ENCODE measurements around the gene VWA7. TPM values are rescaled to one million over a fixed set of nuclear protein-coding genes. Genes with fewer than 3 reads are reported as not detected.
A peak's percentile ranks its signal among the peaks of the same experiment; 100 is the strongest.

Gene VWA7
- total RNA-seq, 1 donor from 2014 or later, result under 0.01 TPM

GRCh38 chr6:31778999-31779885, 2.1 kb upstream of the VWA7 start:
- FAIRE-seq (no peak), DNase-seq (ENCODE audit: low spot score in 2 of 2) (no peak)

DNA sequence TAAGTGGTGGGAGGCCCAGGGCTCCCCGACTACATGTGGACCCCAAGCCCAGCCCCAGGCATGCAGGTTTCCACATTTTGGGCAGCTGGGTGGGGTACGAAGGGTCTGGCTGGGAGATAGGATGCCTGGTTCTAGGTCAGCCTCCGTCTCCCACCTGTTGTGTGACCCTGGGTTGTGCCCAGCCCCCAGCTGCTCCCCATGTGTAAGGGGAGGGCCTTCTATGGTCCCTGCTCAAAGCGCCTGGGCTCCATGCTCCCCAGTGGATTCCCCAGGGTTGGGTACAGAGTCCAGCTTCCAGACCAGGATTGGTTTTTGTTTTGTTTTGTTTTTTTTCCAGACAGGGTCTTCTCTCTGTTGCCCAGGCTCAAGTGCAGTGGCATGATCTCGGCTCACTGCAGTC, 1.1 kb upstream of the VWA7 start:
- no peak for DNase-seq (ENCODE audit: low spot score in 2 of 2)
- no peak for FAIRE-seq

GRCh38 chr6:31777667-31778050, 531 bp upstream of the VWA7 start:
- DNase-seq (ENCODE audit: low spot score in 2 of 2), result no peak
- no peak for FAIRE-seq

DNA sequence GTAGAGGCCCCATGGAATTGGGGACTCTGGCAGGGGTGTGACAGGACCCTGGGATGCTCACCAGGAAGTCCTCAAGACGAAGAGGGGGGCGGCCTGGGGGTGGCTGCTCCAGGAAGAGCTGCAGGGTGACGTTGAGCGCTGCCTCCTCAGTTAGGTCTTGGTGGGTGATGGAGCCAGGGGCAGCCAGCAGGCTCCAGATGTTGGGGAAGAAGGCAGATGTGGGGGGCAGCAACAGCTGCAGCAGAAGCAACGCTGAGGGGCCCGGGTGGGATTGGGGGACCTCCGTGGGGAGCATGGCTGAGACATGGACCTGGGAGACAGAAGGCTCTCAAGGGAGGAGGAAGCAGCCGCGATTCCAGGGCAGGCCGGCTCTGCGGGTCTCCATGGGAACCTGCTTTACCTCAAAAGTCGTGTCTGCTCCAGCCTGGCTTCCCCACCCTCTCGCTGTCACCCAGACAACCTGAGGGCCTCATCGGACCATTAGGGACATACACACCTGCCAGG, 591 bp downstream of the VWA7 start:
- DNase-seq (ENCODE audit: low spot score in 2 of 2) (no peak), FAIRE-seq (no peak)

GRCh38 chr6:31775633-31776484, 1.3 kb downstream of the VWA7 start:
- no peak for FAIRE-seq

GRCh38 chr6:31775184-31775583, 1.9 kb downstream of the VWA7 start:
- DNase-seq (ENCODE audit: low spot score in 2 of 2) (no peak), FAIRE-seq (no peak)

More at GRCh38 chr6:31775633-31776484, 1.3 kb downstream of the VWA7 start:
- DNase-seq (ENCODE audit: low spot score in 2 of 2), result no peak

DNA sequence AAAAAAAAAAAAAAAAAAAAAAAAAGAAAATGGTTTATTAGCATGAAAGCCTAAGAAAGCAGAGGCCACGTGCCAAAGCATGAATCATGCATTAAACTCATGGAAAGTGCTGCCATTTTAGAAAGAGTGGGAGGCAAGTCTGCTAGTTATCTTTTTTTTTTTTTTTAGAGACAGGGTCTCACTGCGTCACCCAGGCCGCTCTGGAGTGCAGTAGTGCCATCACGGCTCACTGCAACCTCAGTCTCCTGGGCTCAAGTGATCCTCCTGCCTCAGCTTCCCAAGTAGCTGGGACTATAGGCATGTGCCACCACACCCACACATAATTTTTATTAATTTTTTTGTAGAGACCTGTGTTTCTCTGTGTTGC, 5.2 kb downstream of the VWA7 start:
- DNase-seq (ENCODE audit: low spot score in 2 of 2) (no peak), FAIRE-seq (no peak)

- FAIRE-seq, result no peak
- no peak for DNase-seq (ENCODE audit: low spot score in 2 of 2)
Observed at GRCh38 chr6:31770860-31771259, 6.3 kb downstream of the VWA7 start.

DNA sequence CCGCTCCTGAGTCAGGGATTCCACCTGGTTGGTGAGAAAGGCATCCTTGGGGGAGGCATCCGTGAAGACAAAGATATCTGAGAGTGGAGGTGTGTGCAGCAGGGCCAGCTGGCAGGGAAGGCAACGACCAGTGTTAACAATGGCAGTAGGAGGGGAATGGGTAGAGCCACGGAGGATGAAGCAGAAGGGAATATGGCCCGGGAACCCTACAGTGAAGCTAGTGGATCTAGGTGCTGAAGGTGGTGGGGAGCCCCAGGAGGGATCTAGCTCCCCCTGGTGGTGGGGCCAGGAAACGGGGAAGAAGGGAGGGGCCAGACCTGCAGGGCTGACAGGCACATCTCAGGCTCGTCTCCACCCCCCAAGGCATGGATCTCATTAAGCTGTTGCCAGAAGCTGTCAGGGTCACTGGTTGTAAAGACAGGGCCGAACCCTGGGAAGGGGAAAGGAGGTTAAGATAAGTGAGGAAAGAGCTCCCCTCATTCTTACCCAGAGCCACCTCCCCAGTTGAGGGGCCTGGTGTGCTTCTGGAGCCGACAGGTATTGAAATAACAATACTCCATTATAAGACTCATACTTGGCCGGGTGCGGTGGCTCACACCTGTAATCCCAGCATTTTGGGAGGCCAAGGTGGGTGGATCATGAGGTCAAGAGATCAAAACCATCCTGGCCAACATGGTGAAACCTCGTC, 7.3 kb downstream of the VWA7 start:
- no peak for FAIRE-seq
- peak in 1 of 2 donors; percentile 65 for DNase-seq (ENCODE audit: low spot score in 2 of 2)

DNA sequence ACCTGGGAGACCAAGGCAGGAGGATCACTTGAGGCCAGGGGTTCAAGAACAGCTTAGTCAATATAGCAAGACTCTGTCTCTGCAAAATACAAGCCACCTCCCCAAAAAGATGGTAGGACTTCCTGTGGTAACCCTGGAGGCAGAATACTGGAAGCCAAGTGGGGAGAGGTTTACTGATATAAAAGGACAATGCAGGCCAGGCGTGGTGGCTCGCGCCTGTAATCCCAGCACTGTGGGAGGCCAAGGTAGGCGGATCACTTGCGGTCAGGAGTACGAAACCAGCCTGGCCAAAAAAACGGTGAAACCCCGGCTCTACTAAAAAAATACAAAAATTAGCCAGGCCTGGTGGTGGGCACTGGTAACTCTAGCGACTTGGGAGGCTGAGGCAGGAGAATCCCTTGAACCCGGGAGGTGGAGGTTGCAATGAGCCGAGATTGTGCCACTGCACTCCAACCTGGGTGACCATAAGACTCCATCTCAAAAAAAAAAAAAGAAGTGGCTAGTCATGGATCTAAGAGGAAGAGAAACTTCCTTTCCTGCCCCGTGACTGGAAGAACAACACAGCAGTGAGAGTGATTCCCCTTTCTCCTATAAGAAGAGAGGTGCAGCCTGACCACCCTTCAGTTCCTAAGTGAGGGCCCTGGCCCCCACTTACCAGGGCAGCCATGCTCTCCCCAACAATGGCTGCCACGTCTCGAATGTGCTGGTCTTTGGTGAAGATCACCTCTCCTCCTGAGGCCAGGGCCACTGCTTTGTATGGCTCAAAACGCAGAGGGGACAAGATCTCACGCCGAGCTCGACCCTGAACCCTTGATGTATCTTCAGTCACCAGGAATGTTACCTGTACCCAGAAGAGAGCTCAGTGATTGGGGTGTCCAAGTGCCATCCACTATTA, 8.5 kb downstream of the VWA7 start:
- no peak for DNase-seq (ENCODE audit: low spot score in 2 of 2)
- no peak for FAIRE-seq

DNA sequence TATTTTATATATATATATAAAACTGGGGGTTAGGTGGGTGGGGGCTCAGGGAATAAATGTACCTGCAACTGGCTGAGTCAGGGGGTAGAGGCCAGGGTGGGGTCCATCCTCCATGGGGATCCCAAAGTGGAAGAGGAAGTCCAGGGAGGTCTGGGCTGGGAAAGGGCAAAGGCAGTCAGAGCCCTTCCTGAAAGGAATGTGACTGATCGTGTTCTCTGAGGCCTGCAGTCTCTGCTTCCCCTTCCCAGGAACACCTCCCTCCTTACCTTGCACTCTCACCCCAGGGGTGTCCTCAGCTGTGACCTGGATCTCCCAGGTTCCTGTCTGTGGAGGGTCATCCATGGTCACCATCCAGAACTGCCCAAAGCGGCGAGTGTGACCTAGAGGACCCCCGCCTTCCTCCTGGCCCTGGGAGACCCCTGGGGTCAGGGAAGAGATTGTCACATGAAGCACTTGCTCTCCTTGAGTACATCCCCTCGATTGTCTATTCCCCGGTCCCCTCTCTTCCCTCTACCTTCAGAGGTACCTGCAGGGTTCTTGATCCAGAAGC, 10.0 kb downstream of the VWA7 start:
- no peak for DNase-seq (ENCODE audit: low spot score in 2 of 2)
- FAIRE-seq, result no peak

DNA sequence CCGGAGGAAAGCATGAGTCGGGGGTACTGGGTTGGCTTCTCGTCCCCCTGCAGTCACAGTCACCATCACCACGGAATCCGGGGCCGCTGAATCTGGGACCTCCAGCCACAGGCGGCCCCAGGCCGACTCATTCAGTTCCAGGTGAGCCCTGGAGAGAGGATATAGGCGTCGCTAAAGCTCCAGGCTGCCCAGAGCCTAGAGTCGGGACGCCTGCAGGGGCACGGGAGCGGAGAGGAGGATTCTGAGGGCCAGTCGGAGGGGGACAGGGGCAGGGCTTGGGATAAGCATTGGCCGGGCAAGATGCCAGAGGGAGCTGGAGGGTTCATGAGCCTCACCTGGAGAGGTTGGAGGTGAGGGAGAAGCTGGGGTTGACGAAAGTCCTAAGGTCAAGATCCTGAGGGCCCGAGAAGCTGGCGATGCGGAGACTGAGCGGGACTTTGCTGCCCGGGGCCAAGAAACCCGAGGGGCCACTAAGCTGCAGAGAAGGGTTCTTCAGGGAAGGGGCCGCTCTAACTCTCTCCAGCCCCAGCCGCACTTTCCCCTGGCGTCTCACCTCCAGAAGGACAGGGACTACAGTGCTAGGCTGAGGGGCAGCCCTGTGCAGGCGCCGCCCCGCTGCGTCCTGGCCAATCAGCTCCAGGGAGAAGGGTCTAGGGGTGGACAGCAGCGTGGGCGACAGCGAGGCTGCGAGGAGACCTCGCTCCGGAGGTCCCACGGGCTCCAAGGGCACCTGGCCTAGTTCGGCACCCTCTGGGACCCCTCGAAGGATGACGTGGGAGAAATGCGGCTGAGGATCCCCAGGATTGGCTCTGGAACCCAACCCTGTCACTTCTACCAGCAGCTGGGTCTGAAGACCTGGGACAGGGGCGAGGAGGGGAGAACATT, 11.0 kb downstream of the VWA7 start:
- DNase-seq (ENCODE audit: low spot score in 2 of 2), result no peak
- no peak for FAIRE-seq

DNA sequence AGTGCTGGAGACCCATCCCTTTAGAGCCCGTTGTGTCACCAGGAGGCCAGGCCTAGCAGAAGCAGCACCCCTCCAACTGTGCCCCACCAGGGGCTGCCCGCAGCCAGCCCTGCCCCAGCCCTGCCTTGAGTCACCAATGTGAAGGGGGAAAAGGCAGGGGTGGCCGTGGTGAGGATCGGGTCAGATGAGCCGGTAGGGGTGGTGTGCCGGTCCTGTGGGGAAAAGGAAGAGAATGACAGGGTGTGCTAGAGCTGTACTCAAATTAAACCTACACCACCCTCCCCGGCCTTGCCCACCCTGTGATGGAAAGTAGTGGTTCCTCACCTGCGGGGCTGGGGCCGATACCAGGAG, 11.6 kb downstream of the VWA7 start:
- DNase-seq (ENCODE audit: low spot score in 2 of 2) (no peak), FAIRE-seq (no peak)

DNA sequence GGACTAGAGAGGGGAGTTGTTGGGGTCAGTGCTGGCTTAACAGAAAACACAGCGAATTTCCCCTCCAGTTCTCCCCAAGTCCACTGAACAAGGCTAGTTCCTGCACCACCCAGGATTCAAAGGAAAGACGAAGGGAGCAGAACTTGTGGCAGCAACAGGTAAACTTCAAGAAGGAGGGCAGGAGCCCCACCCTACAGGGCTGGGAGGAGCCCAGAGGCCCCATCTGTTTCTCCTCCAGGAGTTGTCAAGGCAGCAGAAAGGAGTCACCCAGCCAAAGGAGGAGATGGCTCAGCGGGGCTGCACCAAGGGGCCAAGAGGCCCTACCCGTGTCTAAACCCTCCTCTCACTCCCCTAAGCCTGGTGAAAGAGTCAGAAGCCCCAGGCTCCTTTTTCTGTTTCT, 12.9 kb downstream of the VWA7 start:
- FAIRE-seq (no peak), DNase-seq (ENCODE audit: low spot score in 2 of 2) (no peak)

- FAIRE-seq, result no peak
Observed at GRCh38 chr6:31763619-31763940, 13.5 kb downstream of the VWA7 start.

GRCh38 chr6:31762878-31763618, 14.1 kb downstream of the VWA7 start:
- DNase-seq (ENCODE audit: low spot score in 2 of 2), result no peak
- no peak for FAIRE-seq

More at GRCh38 chr6:31763619-31763940, 13.5 kb downstream of the VWA7 start:
- peak in 1 of 2 donors; percentile 62 for DNase-seq (ENCODE audit: low spot score in 2 of 2)

GRCh38 chr6:31762356-31762755, 14.8 kb downstream of the VWA7 start, which contains the start of gene SAPCD1:
Gene SAPCD1 (plus strand): TSS chr6:31762656. CDS start chr6:31763055, 399 bp downstream.
- FAIRE-seq, result no peak
- DNase-seq (ENCODE audit: low spot score in 2 of 2), result no peak

- DNase-seq (ENCODE audit: low spot score in 2 of 2) (no peak), FAIRE-seq (no peak)
Observed at GRCh38 chr6:31761343-31761742, 15.8 kb downstream of the VWA7 start.

Measured in frontal cortex (tissue), 4 donors.